ENCODE measurements around the gene SCYL1.

The SCYL1 gene

GRCh38 chr11:65545853-65546216, 21.0 kb downstream of the SCYL1 start:
- in situ Hi-C loops (cut with MboI; ENCODE audit: low sequenced_read_pairs, unreplicated experiment), result no loop called here
- DNase-seq (ENCODE audit: low spot score), result no peak
- TF ChIP-seq CTCF (IDR thresholded peaks at IDR 0.05; ENCODE audit: borderline replicate concordance, control extremely low read depth, extremely low read depth, insufficient read depth, missing control alignments), result no peak

GRCh38 chr11:65546217-65546958, 21.5 kb downstream of the SCYL1 start:
- no peak for TF ChIP-seq CTCF (IDR thresholded peaks at IDR 0.05; ENCODE audit: borderline replicate concordance, control extremely low read depth, extremely low read depth, insufficient read depth, missing control alignments)
- DNase-seq (ENCODE audit: low spot score), result peak; percentile 99
- in situ Hi-C loops (cut with MboI; ENCODE audit: low sequenced_read_pairs, unreplicated experiment), result no loop called here

GRCh38 chr11:65547446-65548125, 22.7 kb downstream of the SCYL1 start:
- in situ Hi-C loops (cut with MboI; ENCODE audit: low sequenced_read_pairs, unreplicated experiment), result no loop called here
- no peak for TF ChIP-seq CTCF (IDR thresholded peaks at IDR 0.05; ENCODE audit: borderline replicate concordance, control extremely low read depth, extremely low read depth, insufficient read depth, missing control alignments)
- no peak for DNase-seq (ENCODE audit: low spot score)

- DNase-seq (ENCODE audit: low spot score), result no peak
- TF ChIP-seq CTCF (IDR thresholded peaks at IDR 0.05; ENCODE audit: borderline replicate concordance, control extremely low read depth, extremely low read depth, insufficient read depth, missing control alignments), result no peak
- in situ Hi-C loops (cut with MboI; ENCODE audit: low sequenced_read_pairs, unreplicated experiment), result no loop called here
These were observed 23.5 kb downstream of the SCYL1 start for GRCh38 chr11:65548395-65548794.

- DNase-seq (ENCODE audit: low spot score), result no peak
- TF ChIP-seq CTCF (IDR thresholded peaks at IDR 0.05; ENCODE audit: borderline replicate concordance, control extremely low read depth, extremely low read depth, insufficient read depth, missing control alignments), result no peak
- in situ Hi-C loops (cut with MboI; ENCODE audit: low sequenced_read_pairs, unreplicated experiment), result no loop called here
These were observed 24.2 kb downstream of the SCYL1 start for GRCh38 chr11:65549096-65549495.

GRCh38 chr11:65551572-65552387, 26.9 kb downstream of the SCYL1 start:
- in situ Hi-C loops (cut with MboI; ENCODE audit: low sequenced_read_pairs, unreplicated experiment), result no loop called here
- DNase-seq (ENCODE audit: low spot score), result peak; percentile 76
- TF ChIP-seq CTCF (IDR thresholded peaks at IDR 0.05; ENCODE audit: borderline replicate concordance, control extremely low read depth, extremely low read depth, insufficient read depth, missing control alignments), result peak; percentile 72
